Stimulated activated CD8-positive, alpha-beta memory T cell treated with anti-CD3 and anti-CD28 coated beads, Interleukin-12 subunit alpha, Interleukin-12 subunit beta, amount 100 ng/mL, for 24 hours (primary cell): ENCODE data around the gene THOC5.
"Not testable (repeated sequence)": the region's sequence is repeated elsewhere in the genome, so short reads cannot be mapped to it uniquely, and the experiment has no call there.

Experiments
- DNase-seq: peaks from one replicate; pipeline ENCODE4 v3.0.0-alpha.2; 2020; ENCODE audit errors: extremely low read depth

Gene THOC5

GRCh38 chr22:29553351-29554224, at the start of gene THOC5:
TSS of gene THOC5 (minus strand) at chr22:29553757. CDS start at chr22:29549147, 4,610 bp downstream.
- DNase-seq = peak; percentile 81

- DNase-seq = no peak
These were observed 45.1 kb upstream of the THOC5 start for GRCh38 chr22:29598684-29599020.

- not testable (repeated sequence) for DNase-seq
These were observed 44.5 kb upstream of the THOC5 start for GRCh38 chr22:29597871-29598683.

DNA sequence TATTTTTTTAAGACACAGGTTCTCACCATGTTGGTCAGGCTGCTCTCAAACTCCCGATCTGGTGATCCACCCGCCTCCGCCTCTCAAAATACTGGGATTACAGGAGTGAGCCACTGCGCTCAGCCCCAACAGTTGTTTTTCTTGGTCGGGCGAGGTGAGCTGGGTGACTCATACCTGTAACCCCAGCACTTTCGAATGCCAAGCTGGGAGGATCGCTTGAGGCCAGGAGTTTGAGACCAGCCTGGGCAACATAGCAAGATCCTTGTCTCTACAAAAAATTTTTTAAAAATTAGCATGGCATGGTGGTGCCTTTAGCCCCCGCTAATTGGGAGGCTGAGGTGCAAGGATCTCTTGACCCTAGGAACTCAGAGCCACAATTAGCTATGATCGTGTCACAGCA, 42.9 kb upstream of the THOC5 start:
- DNase-seq = no peak

DNA sequence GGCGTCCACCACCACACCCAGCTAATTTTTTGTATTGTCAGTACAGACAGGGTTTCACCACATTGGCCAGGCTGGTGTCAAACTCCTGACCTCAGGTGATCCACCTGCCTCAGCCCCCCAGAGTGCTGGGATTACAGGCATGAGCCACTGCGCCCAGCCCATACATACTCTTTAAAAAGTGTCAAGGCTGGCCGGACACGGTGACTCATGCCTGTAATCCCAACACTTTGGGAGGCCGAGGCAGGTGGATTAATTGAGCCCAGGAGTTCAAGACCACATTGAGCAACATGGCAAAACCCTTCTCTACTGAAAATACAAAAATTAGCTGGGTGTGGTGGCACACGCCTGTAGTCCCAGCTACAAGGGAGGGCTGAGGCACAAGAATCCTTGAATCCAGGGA, 40.9 kb upstream of the THOC5 start:
- DNase-seq = not testable (repeated sequence)

GRCh38 chr22:29593923-29594322, 40.4 kb upstream of the THOC5 start:
- no peak for DNase-seq

DNA sequence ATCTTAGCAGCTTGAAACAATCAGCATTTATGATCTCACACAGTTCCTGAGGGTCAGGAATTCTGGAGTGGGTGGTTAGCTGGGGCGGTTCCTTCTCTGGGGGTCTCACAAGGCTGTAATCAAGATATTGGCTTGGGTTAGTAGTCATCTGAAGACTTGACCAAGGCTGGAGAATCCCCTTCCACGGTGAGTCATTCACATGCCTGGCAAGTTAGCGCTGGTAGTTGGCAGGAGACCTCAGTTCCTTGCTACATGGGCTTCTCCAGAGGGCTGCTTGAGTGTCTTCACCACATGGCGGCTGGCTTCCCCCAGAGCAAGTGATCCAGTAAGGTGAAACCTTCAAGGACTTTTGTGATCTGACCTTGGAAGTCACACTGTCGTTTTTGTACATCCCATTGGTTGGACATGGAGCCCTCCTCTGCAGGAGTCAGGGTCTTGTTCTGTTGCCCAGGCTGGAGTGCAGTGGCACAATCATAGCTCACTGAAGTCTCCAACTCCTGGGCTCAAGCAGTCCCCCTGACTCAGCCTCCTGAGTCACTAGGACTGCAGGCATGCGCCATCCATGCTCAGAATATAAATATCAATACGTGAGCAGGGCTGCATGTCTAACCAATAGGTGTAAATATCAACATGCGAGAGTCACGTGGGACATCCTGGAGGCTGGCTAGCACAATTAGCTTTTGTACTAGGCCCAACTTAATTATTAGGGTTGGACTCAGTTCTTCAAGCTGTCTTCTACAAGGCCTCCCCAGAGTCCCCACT, 34.6 kb upstream of the THOC5 start:
- no peak for DNase-seq

GRCh38 chr22:29586193-29586705, 32.7 kb upstream of the THOC5 start:
- not testable (repeated sequence) for DNase-seq

DNA sequence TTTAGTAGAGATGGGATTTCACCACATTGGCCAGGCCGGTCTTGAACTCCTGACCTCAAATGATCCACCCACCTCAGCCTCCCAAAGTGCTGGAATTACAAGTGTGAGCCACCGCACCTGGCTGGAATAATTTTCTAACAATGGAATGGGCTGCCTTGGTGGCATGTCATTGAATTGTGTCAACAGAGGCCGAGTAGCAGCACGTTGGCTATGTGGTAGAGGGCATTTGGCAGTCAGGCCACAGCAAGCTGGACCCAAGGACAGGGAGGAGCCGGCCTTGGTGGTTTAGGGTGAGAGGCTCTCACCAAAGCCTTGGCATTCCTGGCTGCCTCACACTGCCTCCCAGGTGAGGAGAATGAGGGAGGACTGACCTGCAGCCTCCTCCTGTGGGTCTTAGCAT, 31.4 kb upstream of the THOC5 start:
- no peak for DNase-seq

- no peak for DNase-seq
These were observed 28.2 kb upstream of the THOC5 start for GRCh38 chr22:29581799-29582198.

DNA sequence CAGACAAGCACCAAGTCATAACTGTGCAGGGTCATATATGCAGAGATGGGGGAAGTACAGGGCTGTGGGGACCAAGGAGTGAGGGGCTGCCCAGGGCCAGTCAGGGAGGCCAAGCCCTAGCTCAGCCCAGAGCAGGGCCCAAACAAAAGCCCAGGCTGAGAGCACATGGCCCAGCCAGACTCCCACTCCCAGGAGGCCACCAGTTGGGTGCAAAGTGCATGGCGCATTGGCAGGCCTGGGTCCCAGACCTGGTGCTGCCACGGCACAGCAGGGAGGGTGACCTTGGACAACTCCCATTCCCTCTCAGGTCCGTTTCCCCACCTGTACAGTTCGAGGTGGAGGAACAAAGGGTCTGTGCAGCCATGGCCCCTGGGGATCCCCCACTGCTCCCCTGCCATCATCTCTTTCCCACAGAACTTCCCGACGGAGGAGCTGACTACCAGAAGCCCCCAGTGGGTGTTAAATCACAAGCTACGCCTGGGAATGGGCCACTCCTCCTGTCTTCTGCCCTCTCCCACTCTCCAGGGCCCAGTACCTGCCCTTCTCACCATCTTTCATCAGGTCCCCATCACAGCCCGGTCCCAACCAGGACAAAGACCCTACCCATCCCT, 26.7 kb upstream of the THOC5 start:
- DNase-seq = no peak

DNA sequence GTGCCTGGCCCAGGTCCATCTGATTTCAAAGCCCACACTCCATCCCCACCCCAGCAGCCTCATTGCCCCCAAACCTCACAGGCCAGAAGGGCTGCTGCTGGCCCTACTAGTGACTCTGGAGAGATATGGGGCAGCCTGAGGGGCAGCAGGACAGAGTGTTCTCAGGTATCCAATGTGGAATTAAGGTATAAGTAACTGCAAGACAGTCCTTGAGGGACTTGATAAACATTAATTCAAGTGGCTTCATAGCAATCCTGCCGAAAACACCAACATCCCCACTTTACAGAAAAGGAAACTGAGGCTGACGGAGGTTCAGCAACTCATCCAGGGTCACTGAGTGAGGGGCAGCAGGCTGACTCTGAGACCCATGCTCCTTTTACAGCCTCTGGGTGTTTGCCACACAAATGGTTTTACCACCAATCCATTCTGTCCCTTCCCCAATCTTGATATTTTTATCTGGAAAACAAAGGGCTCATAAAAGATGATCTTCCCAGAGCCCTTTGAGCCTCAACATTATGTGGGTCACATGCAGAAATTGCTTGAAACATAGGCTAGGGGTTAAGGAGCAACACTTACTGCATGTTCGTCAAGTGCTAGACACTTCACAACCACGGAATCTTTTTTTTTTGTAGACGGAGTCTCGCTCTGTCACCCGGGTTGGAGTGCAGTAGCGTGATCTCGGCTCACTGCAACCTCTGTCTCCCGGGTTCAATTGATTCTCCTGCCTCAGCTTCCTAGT, 25.1 kb upstream of the THOC5 start:
- DNase-seq = no peak

DNA sequence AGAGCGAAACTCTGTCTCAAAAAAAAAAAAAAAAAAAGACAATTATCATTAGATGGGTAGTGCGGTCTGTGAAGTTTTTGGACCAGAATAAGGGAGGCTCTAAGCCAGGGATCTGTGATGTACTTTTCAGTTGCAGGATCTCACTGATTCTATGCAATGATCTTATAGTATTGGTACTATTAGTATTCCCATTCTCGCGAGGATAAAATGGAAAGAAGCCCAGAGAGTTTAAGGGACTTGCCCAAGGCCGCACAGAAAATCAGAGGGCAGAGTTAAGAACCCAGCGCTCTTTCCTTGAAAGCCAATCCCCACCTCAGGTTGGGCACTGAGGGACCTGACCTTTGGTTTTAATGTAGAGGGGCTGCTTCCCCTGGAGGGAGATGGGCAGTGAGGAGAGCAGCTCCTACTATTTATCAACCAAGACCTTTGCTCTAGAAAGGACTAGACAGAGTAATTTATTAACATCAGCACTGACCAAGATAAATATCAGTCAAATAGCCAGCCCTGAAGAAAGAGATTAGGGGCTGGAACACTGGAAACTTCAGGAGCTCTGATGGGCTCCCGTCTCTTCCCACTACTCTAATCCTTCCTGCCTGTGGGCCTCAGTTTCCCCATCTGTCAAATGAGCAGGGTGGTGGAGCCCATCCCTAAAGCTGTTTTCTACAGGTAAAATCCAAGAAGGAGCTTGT, 21.3 kb upstream of the THOC5 start:
- DNase-seq = no peak

DNA sequence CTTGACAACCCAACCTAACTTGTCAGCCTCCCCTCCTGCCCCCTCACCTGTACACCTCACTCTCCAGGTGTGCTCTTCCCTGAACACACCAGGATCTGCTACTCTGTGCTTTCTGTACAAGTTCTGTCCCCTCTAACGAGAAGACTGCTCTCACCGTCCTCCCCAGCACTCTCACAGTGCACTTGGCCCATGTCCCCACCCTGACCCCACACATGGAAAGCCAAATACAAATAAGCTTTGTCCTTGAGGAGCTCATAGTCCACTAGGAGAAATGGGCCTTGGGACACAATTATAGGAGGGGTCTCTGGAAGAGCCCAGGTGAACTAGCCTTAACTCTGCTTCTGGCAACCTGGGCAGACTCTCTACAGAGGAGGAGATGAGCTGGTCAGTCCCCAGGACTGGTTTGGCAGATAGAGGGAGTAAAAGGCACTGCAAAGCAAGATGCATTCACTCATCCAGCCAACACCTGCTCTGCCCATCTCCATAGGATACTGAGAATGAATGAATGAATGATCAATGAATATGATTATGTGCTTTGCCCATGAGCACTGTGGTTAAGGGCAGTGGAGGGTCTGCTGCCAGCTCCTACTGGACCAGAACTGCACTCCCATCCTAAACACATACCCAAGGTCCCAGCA, 17.5 kb upstream of the THOC5 start:
- DNase-seq = no peak

- DNase-seq = no peak
These were observed 16.9 kb upstream of the THOC5 start for GRCh38 chr22:29570456-29570855.

GRCh38 chr22:29569011-29569678, 15.6 kb upstream of the THOC5 start:
- no peak for DNase-seq

DNA sequence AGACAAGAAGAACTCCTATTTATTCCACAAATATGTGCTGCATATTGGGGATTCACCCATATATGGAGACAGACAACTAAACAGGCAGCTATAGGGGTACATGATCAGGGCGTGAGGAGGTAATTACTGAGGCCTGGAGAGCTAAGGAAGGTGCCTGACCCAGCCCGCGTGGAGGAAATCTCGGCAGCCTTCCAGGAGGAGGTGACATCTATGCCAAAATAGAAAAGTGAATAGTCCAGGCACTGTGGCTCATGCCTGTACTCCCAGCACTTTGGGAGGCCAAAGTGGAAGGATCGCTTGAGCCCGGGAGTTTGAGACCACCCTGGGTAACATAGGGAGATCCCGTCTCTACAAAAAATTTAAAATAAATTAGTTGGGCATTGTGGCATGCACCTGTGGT, 13.8 kb upstream of the THOC5 start:
- DNase-seq = no peak

DNA sequence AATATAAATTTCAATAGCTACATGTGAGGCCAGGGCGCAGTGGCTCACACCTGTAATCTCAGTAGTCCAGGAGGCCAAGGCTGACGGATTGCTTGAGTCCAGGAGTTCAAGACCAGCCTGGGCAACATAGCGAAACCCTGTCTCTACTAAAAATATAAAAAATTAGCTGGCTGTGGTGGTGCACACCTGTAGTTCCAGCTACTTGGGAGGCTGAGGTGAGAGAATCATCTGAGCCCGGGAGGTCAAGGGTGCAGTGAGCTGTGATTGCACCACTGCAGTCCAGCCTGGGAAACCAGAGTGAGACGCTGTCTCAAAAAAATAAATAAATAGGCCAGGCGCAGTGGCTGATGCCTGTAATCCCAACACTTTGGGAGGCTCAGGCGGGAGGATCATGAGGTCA, 13.0 kb upstream of the THOC5 start:
- not testable (repeated sequence) for DNase-seq
